ENCODE data around the gene TNIK. TPM values are rescaled to one million over a fixed set of nuclear protein-coding genes. Genes with fewer than 3 reads are reported as not detected.

Gene TNIK
- total RNA-seq, 1 experiment from 2014 or later: 22.4 TPM

GRCh38 chr3:171388527-171388926, 71.7 kb downstream of the TNIK start:
- no peak for DNase-seq
- intact Hi-C loops (cut with micrococcal nuclease; ENCODE audit: unreplicated experiment): no loop called here
- ChIA-PET CTCF (no interaction called here), POLR2A (no interaction called here)
- Mint-ChIP-seq H3K4me1 (ENCODE audit: low read depth, unreplicated experiment) (peaks cover 10% of the 10 kb centered on the region), H3K4me3 (ENCODE audit: unreplicated experiment) (no peak overlapping the region), H3K36me3 (ENCODE audit: insufficient read depth, unreplicated experiment) (no peaks in the 10 kb centered on the region), H3K9me3 (ENCODE audit: unreplicated experiment) (peaks cover 12% of the 10 kb centered on the region), H3K27me3 (ENCODE audit: insufficient read depth, unreplicated experiment) (no peaks in the 10 kb centered on the region), H3K27ac (ENCODE audit: unreplicated experiment) (no peak overlapping the region)
- no peaks in the 10 kb centered on the region for H3K4me1 ChIP-seq
- no TSS peak for BruUV-seq (replicated peaks)
- TF ChIP-seq CTCF (IDR thresholded peaks at IDR 0.05; ENCODE audit: insufficient read depth in 1 of 2, low read depth in 1 of 2, low read length in 1 of 2, severe bottlenecking in 1 of 2, unreplicated experiment in 1 of 2): no peak
- no peak overlapping the region for H3K4me3 ChIP-seq (ENCODE audit: low read depth, low read length)
- H3K9me3 ChIP-seq: peaks cover 11% of the 10 kb centered on the region
- H3K36me3 ChIP-seq (ENCODE audit: control insufficient read depth, insufficient read depth, low read length): no peaks in the 10 kb centered on the region
- no peaks in the 10 kb centered on the region for H3K27me3 ChIP-seq (replicated peaks; ENCODE audit: control insufficient read depth, insufficient read depth, low read length)

GRCh38 chr3:171387062-171387461, 73.1 kb downstream of the TNIK start:
- peaks cover 11% of the 10 kb centered on the region for H3K9me3 ChIP-seq
- Mint-ChIP-seq H3K27me3 (ENCODE audit: insufficient read depth, unreplicated experiment) (no peaks in the 10 kb centered on the region), H3K4me1 (ENCODE audit: low read depth, unreplicated experiment) (peaks cover 6% of the 10 kb centered on the region), H3K27ac (ENCODE audit: unreplicated experiment) (no peak overlapping the region), H3K36me3 (ENCODE audit: insufficient read depth, unreplicated experiment) (no peaks in the 10 kb centered on the region), H3K4me3 (ENCODE audit: unreplicated experiment) (no peak overlapping the region), H3K9me3 (ENCODE audit: unreplicated experiment) (peaks cover 12% of the 10 kb centered on the region)
- POLR2A ChIA-PET: no interaction called here
- no peak for DNase-seq
- no peak for TF ChIP-seq CTCF (IDR thresholded peaks at IDR 0.05; ENCODE audit: insufficient read depth in 1 of 2, low read depth in 1 of 2, low read length in 1 of 2, severe bottlenecking in 1 of 2, unreplicated experiment in 1 of 2)
- H3K27me3 ChIP-seq (replicated peaks; ENCODE audit: control insufficient read depth, insufficient read depth, low read length): no peaks in the 10 kb centered on the region
- no peaks in the 10 kb centered on the region for H3K4me1 ChIP-seq
- H3K4me3 ChIP-seq (ENCODE audit: low read depth, low read length): no peak overlapping the region
- CTCF ChIA-PET: no interaction called here
- no TSS peak for BruUV-seq (replicated peaks)
- intact Hi-C loops (cut with micrococcal nuclease; ENCODE audit: unreplicated experiment): no loop called here
- no peaks in the 10 kb centered on the region for H3K36me3 ChIP-seq (ENCODE audit: control insufficient read depth, insufficient read depth, low read length)

GRCh38 chr3:171385086-171385485, 75.1 kb downstream of the TNIK start:
- no peaks in the 10 kb centered on the region for H3K27me3 Mint-ChIP-seq (ENCODE audit: insufficient read depth, unreplicated experiment)
- peaks cover 2% of the 10 kb centered on the region for H3K36me3 Mint-ChIP-seq (ENCODE audit: insufficient read depth, unreplicated experiment)
- ChIA-PET POLR2A (no interaction called here), CTCF (no interaction called here)
- no peak overlapping the region for H3K4me3 Mint-ChIP-seq (ENCODE audit: unreplicated experiment)
- H3K4me1 Mint-ChIP-seq (ENCODE audit: low read depth, unreplicated experiment): peaks cover 9% of the 10 kb centered on the region
- H3K4me3 ChIP-seq (ENCODE audit: low read depth, low read length): no peak overlapping the region
- no peaks in the 10 kb centered on the region for H3K9me3 Mint-ChIP-seq (ENCODE audit: unreplicated experiment)
- intact Hi-C loops (cut with micrococcal nuclease; ENCODE audit: unreplicated experiment): no loop called here
- BruUV-seq (replicated peaks): no TSS peak
- H3K4me1 ChIP-seq: no peaks in the 10 kb centered on the region
- H3K36me3 ChIP-seq (ENCODE audit: control insufficient read depth, insufficient read depth, low read length): no peaks in the 10 kb centered on the region
- H3K9me3 ChIP-seq: no peaks in the 10 kb centered on the region
- H3K27ac Mint-ChIP-seq (ENCODE audit: unreplicated experiment): no peak overlapping the region
- H3K27me3 ChIP-seq (replicated peaks; ENCODE audit: control insufficient read depth, insufficient read depth, low read length): no peaks in the 10 kb centered on the region
- DNase-seq: no peak
- TF ChIP-seq CTCF (IDR thresholded peaks at IDR 0.05; ENCODE audit: insufficient read depth in 1 of 2, low read depth in 1 of 2, low read length in 1 of 2, severe bottlenecking in 1 of 2, unreplicated experiment in 1 of 2): no peak

Measured in Caco-2 (cell line).